ENCODE results near the gene ABCB10. TPM values are rescaled to one million over a fixed set of nuclear protein-coding genes. Genes with fewer than 3 reads are reported as not detected.

The ABCB10 gene
- total RNA-seq, 1 experiment from 2014 or later, result 20.0 TPM

DNA sequence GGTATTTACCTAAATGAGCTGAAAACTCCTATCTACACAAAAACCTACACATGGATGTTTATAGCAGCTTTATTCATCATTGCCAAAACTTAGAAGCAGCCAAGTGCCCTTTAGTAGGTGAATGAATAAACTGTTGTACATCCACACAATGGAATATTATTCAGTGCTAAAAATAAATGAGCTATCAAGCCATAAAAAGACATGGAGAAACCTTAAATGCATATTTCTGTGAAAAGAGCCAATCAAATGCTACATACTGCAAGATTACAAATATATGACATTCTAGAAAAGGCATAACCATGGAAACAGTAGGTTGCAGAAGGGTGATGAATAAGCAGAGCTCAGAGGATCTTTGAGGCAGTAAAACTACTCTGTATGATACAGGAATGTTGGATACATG is 23.3 kb downstream of the ABCB10 start:
- Histone ChIP-seq H3K27me3 (replicated peaks; ENCODE audit: insufficient read depth, low read depth, low read length, poor library complexity) (no peaks in the 10 kb centered on the region), H3K4me1 (ENCODE audit: insufficient read depth, low read length, poor library complexity, severe bottlenecking) (no peaks in the 10 kb centered on the region), H3K4me3 (ENCODE audit: low read depth, low read length, poor library complexity, severe bottlenecking) (no peak overlapping the region), H3K27ac (ENCODE audit: low read depth, low read length, poor library complexity, severe bottlenecking) (no peak overlapping the region), H3K36me3 (ENCODE audit: insufficient read depth, low read length, poor library complexity, severe bottlenecking) (peaks cover 24% of the 10 kb centered on the region), H3K9me3 (ENCODE audit: low read depth, low read length, poor library complexity, severe bottlenecking) (no peaks in the 10 kb centered on the region)
- TF ChIP-seq, protein P1, sequence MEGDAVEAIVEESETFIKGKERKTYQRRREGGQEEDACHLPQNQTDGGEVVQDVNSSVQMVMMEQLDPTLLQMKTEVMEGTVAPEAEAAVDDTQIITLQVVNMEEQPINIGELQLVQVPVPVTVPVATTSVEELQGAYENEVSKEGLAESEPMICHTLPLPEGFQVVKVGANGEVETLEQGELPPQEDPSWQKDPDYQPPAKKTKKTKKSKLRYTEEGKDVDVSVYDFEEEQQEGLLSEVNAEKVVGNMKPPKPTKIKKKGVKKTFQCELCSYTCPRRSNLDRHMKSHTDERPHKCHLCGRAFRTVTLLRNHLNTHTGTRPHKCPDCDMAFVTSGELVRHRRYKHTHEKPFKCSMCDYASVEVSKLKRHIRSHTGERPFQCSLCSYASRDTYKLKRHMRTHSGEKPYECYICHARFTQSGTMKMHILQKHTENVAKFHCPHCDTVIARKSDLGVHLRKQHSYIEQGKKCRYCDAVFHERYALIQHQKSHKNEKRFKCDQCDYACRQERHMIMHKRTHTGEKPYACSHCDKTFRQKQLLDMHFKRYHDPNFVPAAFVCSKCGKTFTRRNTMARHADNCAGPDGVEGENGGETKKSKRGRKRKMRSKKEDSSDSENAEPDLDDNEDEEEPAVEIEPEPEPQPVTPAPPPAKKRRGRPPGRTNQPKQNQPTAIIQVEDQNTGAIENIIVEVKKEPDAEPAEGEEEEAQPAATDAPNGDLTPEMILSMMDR (conservative IDR thresholded peaks at IDR 0.05; ENCODE audit: low read depth, low read length), result no peak
- TF ChIP-seq EZH2 (IDR thresholded peaks at IDR 0.05; ENCODE audit: borderline replicate concordance, low read depth, low read length, poor library complexity, severe bottlenecking), result no peak
- no TSS peak for BruUV-seq (replicated peaks)
- POLR2A ChIA-PET (ENCODE audit: low non-redundant PET), result no interaction called here
- no peak for DNase-seq (ENCODE audit: low spot score)
- intact Hi-C loops (cut with micrococcal nuclease; ENCODE audit: unreplicated experiment), result no loop called here
- CTCF ChIA-PET, result no interaction called here

DNA sequence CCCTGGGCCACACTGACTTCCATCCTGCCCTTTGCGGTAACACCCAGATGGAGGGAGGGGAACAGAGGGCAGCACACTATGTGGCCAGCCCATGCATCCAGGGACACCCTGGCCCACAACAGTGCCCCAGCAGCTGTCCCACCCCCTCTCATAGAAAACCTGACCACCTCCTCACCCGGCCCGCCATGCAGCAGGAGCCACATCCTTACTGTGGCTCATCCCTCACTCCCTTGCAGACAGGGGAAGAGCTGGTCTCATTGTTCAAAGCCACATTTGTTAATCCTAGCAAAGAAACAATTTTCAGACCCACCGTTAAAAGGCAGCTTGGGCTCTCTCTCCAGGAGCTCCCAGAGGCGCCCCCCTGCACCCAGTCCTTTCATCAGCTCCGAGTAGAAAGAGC is 27.2 kb downstream of the ABCB10 start:
- no peak for DNase-seq (ENCODE audit: low spot score)
- CTCF ChIA-PET, result no interaction called here
- H3K4me1 ChIP-seq (ENCODE audit: insufficient read depth, low read length, poor library complexity, severe bottlenecking), result no peaks in the 10 kb centered on the region
- H3K4me3 ChIP-seq (ENCODE audit: low read depth, low read length, poor library complexity, severe bottlenecking), result no peak overlapping the region
- no peaks in the 10 kb centered on the region for H3K9me3 ChIP-seq (ENCODE audit: low read depth, low read length, poor library complexity, severe bottlenecking)
- intact Hi-C loops (cut with micrococcal nuclease; ENCODE audit: unreplicated experiment), result no loop called here
- no peak for TF ChIP-seq EZH2 (IDR thresholded peaks at IDR 0.05; ENCODE audit: borderline replicate concordance, low read depth, low read length, poor library complexity, severe bottlenecking)
- TF ChIP-seq, protein P1 (conservative IDR thresholded peaks at IDR 0.05; ENCODE audit: low read depth, low read length), result no peak
- POLR2A ChIA-PET (ENCODE audit: low non-redundant PET), result no interaction called here
- no TSS peak for BruUV-seq (replicated peaks)
- no peaks in the 10 kb centered on the region for H3K27me3 ChIP-seq (replicated peaks; ENCODE audit: insufficient read depth, low read depth, low read length, poor library complexity)
- peaks cover 11% of the 10 kb centered on the region for H3K36me3 ChIP-seq (ENCODE audit: insufficient read depth, low read length, poor library complexity, severe bottlenecking)
- H3K27ac ChIP-seq (ENCODE audit: low read depth, low read length, poor library complexity, severe bottlenecking), result no peak overlapping the region

DNA sequence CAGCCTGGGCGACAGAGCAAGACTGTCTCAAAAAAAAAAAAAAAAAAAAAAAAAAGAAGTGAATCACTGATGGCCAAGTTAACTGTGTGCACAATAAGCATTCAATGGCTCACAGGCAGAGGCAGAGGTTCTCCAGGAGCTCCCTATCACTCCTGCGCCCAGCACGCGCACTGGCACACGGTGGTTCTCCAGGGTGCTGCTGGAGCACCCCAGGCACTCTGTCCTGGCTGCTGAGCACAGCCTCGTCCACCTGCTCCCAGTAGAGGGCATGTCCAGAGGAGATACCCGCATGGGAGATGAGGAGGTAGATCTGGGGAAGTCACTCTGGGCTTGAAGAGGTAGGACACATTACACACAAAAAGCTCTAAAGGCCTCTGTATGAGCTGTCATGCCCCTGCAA is 28.9 kb downstream of the ABCB10 start:
- no peaks in the 10 kb centered on the region for H3K9me3 ChIP-seq (ENCODE audit: low read depth, low read length, poor library complexity, severe bottlenecking)
- intact Hi-C loops (cut with micrococcal nuclease; ENCODE audit: unreplicated experiment), result no loop called here
- no peak overlapping the region for H3K4me3 ChIP-seq (ENCODE audit: low read depth, low read length, poor library complexity, severe bottlenecking)
- ChIA-PET CTCF (no interaction called here), POLR2A (ENCODE audit: low non-redundant PET) (no interaction called here)
- BruUV-seq (replicated peaks), result no TSS peak
- H3K27ac ChIP-seq (ENCODE audit: low read depth, low read length, poor library complexity, severe bottlenecking), result no peak overlapping the region
- peaks cover 15% of the 10 kb centered on the region for H3K36me3 ChIP-seq (ENCODE audit: insufficient read depth, low read length, poor library complexity, severe bottlenecking)
- H3K4me1 ChIP-seq (ENCODE audit: insufficient read depth, low read length, poor library complexity, severe bottlenecking), result no peaks in the 10 kb centered on the region
- TF ChIP-seq EZH2 (IDR thresholded peaks at IDR 0.05; ENCODE audit: borderline replicate concordance, low read depth, low read length, poor library complexity, severe bottlenecking), result no peak
- TF ChIP-seq, protein P1 (conservative IDR thresholded peaks at IDR 0.05; ENCODE audit: low read depth, low read length), result no peak
- no peaks in the 10 kb centered on the region for H3K27me3 ChIP-seq (replicated peaks; ENCODE audit: insufficient read depth, low read depth, low read length, poor library complexity)
- no peak for DNase-seq (ENCODE audit: low spot score)

Measured in A673 (cell line).